OCI-LY7 (cell line): ENCODE data around the gene CFAP73.

Experiments
- EZH2phosphoT487 ChIP-seq: fragments of 200-600 bp; sonication (generic); IDR thresholded peaks from 2 replicates; pipeline ENCODE4 v1.6.1; 2018; ENCODE audit warnings: low read depth, borderline replicate concordance, mild to moderate bottlenecking, mixed run types, antibody characterized with exemption, low read length, moderate library complexity, mixed read lengths
- TF ChIP-seq, protein P1 (sequence below): fragments of 200-600 bp; sonication (generic); conservative IDR thresholded peaks from 2 replicates; pipeline ENCODE4 v1.5.1; 2014; ENCODE audit warnings: mild to moderate bottlenecking, antibody characterized with exemption, low read length, moderate library complexity, mixed read lengths

DNA sequence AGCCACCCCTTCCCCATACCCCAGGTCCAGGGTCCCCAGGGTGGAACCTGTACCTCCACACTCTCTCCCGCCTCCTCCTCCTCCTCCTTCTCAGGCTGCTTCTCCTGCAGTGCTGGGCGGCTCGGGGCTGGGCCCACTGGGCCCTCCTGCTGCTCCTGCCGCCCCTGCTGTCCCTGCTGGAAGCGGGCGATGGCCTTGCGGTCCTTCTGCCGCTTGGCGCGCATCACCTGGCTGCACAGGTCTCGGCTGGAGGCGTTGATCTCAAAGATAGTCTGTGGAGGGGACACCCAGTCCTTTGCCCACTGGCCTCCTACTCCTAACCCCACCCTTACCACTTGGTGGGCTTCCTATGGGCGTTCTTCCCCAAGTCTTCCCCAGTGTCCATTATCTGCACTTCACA, 14.5 kb downstream of the CFAP73 start:
- TF ChIP-seq EZH2phosphoT487: no peak
- TF ChIP-seq, protein P1, sequence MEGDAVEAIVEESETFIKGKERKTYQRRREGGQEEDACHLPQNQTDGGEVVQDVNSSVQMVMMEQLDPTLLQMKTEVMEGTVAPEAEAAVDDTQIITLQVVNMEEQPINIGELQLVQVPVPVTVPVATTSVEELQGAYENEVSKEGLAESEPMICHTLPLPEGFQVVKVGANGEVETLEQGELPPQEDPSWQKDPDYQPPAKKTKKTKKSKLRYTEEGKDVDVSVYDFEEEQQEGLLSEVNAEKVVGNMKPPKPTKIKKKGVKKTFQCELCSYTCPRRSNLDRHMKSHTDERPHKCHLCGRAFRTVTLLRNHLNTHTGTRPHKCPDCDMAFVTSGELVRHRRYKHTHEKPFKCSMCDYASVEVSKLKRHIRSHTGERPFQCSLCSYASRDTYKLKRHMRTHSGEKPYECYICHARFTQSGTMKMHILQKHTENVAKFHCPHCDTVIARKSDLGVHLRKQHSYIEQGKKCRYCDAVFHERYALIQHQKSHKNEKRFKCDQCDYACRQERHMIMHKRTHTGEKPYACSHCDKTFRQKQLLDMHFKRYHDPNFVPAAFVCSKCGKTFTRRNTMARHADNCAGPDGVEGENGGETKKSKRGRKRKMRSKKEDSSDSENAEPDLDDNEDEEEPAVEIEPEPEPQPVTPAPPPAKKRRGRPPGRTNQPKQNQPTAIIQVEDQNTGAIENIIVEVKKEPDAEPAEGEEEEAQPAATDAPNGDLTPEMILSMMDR: no peak
